Lung (tissue), 12 donors: ENCODE measurements around the gene MMP1. TPM values are rescaled to one million over a fixed set of nuclear protein-coding genes. Genes with fewer than 3 reads are reported as not detected.
A peak's percentile ranks its signal among the peaks of the same experiment; 100 is the strongest.

Experiments used
- ATAC-seq: fragments of 200-7000 bp; cut with Tn5 transposase; one replicate; pipeline ENCODE4 v1.9.1; 2020; ENCODE audit warnings: moderate number of reproducible peaks; ENCODE audit not compliant: insufficient read depth, low FRiP score
- DNase-seq, 3 donors: peaks; one replicate each; pipeline ENCODE4 v3.0.0-alpha.2; 2013 to 2017
- H3K27ac ChIP-seq, 2 donors: one replicate each; pipeline ENCODE4 v1.5.1; 2013; ENCODE audit warnings: mild to moderate bottlenecking in 2 of 2, moderate library complexity in 2 of 2, control low read depth in 1 of 2, inconsistent platforms in 1 of 2, low read depth in 1 of 2, low read length in 1 of 2
- H3K27me3 ChIP-seq, 3 donors: one replicate each; pipeline ENCODE4 v1.5.1; 2013; ENCODE audit warnings: low read length in 2 of 3; ENCODE audit not compliant: control insufficient read depth in 3 of 3, insufficient read depth in 3 of 3
- H3K36me3 ChIP-seq, 4 donors: one replicate each; pipeline ENCODE4 v1.5.1; 2013; ENCODE audit warnings: low read length in 4 of 4, mild to moderate bottlenecking in 1 of 4, moderate library complexity in 1 of 4; ENCODE audit not compliant: control insufficient read depth in 4 of 4, insufficient read depth in 4 of 4
- H3K4me1 ChIP-seq, 5 donors: one replicate each; pipeline ENCODE4 v1.5.1; 2013; ENCODE audit warnings: low read length in 5 of 5, mild to moderate bottlenecking in 2 of 5, moderate library complexity in 1 of 5; ENCODE audit not compliant: control insufficient read depth in 5 of 5, insufficient read depth in 5 of 5
- H3K4me3 ChIP-seq: one replicate; pipeline ENCODE4 v1.5.1; 2013; ENCODE audit warnings: mild to moderate bottlenecking, control low read depth, moderate library complexity
- H3K9ac ChIP-seq, 2 donors: one replicate each; pipeline ENCODE4 v1.5.1; 2013; ENCODE audit warnings: low read length in 2 of 2, control low read depth in 1 of 2; ENCODE audit not compliant: insufficient read depth in 1 of 2
- H3K9me3 ChIP-seq, 4 donors: one replicate each; pipeline ENCODE4 v1.5.1; 2013; ENCODE audit warnings: low read length in 3 of 4, mild to moderate bottlenecking in 1 of 4, moderate library complexity in 1 of 4; ENCODE audit not compliant: control insufficient read depth in 4 of 4, insufficient read depth in 3 of 4
- WGBS, 2 donors: extraction: QIAGEN DNeasy Blood & Tissue Kit; methylation state at CpG; one replicate each; pipeline ENCODE4 v1.1.7; 2013; 5-methylcytosine and 5-hydroxymethylcytosine counted together
- polyA plus RNA-seq, 2 donors: library from polyadenylated mRNA; stranded (reverse); fragments of 200-250 nt; gene quantifications; one replicate each; pipeline ENCODE4 v1.2.1, GENCODE V29; 2013
- total RNA-seq, 2 donors: library from RNA; depleted of rRNA in 1 of 2; stranded (reverse); fragments of >200 nt in 1 of 2; gene quantifications; one replicate each; pipeline ENCODE4 v1.2.1, GENCODE V29; 2014 to 2021
- TF ChIP-seq, protein P1 (sequence below): IDR thresholded peaks from 2 replicates; pipeline ENCODE4 v1.5.1; 2012; ENCODE audit warnings: mild to moderate bottlenecking; ENCODE audit errors: control extremely low read depth, extremely low read depth
- donor health status: control.
- donor health status: control.
- donor health status: Bipolar disorder and iron deficiency.
- donor health status: healthy.
- donor health status: DM: yes; HTN: yes; CAD: no.

Gene MMP1
- total and polyA plus RNA-seq, 4 donors = 3.1 to 19.9 (median 11.0) TPM

DNA sequence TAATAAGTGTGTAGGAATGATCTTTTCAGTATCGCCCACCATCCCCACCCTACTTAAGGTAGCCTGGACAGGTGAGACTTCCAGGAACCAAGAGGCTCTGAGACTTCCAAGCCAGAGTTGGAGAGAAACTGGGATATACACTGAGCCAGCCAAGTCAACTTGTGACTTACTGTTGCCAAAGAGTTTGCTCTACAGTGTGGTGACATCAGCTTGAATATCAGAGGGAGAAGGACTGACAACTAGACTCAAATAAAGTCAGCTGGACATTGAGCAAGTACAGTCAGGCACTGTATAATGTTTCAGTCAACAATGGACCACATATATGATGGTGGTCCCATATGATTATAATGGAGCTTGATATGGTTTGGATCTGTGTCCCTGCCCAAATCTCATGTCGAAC is 16.3 kb downstream of the MMP1 start:
- Histone ChIP-seq H3K36me3 (no peaks in the 10 kb centered on the region), H3K4me1 (no peaks in the 10 kb centered on the region), H3K27ac (no peak overlapping the region), H3K9ac (no peak overlapping the region), H3K4me3 (no peak overlapping the region), H3K9me3 (no peaks in the 10 kb centered on the region), H3K27me3 (no peaks in the 10 kb centered on the region)
- no peak for ATAC-seq
- 96 to 100% methylated on average over 2 of the region's 2 CpGs for WGBS, 2 donors
- no peak for DNase-seq
- TF ChIP-seq, protein P1, sequence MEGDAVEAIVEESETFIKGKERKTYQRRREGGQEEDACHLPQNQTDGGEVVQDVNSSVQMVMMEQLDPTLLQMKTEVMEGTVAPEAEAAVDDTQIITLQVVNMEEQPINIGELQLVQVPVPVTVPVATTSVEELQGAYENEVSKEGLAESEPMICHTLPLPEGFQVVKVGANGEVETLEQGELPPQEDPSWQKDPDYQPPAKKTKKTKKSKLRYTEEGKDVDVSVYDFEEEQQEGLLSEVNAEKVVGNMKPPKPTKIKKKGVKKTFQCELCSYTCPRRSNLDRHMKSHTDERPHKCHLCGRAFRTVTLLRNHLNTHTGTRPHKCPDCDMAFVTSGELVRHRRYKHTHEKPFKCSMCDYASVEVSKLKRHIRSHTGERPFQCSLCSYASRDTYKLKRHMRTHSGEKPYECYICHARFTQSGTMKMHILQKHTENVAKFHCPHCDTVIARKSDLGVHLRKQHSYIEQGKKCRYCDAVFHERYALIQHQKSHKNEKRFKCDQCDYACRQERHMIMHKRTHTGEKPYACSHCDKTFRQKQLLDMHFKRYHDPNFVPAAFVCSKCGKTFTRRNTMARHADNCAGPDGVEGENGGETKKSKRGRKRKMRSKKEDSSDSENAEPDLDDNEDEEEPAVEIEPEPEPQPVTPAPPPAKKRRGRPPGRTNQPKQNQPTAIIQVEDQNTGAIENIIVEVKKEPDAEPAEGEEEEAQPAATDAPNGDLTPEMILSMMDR = no peak

DNA sequence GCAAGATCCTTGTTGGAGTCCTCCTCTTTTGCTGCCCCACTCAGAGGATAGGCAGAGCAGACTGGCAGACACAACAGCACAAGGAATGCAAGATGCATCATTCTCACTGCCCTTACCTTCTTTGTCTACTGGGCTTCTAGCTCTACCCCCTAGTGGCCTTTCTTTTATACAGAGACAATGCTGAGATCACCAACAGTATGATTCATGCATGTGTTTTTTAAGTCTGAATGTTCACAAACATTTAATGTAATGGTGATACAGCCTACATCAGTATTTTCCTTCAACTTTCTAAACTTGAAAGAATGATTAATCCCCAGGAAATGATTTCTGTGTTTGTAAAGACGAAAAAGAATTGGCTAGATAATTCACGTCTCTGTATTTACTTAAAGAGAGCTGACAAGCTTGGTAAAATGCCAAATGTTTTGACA is 17.5 kb downstream of the MMP1 start, which contains the start of gene MMP10:
Gene MMP10, minus strand, starts transcription at position 138 of the 428 bp plus-strand sequence. Its CDS starts 37 bp downstream, at position 101.
- no peak within 1 kb of the TSS for H3K9ac ChIP-seq
- ATAC-seq = no peak
- WGBS, 2 donors = 11 to 26% methylated on average over 2 of the region's 2 CpGs
- TF ChIP-seq, protein P1 = no peak
- H3K4me1 ChIP-seq = no peaks in the 10 kb centered on the region
- peak in 1 of 3 donors; percentile 19 for DNase-seq
- H3K27me3 ChIP-seq = no peaks in the 10 kb centered on the region
- H3K4me3 ChIP-seq = no peak within 1 kb of the TSS
- H3K27ac ChIP-seq = no peak within 1 kb of the TSS
- H3K9me3 ChIP-seq = no peaks in the 10 kb centered on the region
- H3K36me3 ChIP-seq = no peaks in the 10 kb centered on the region

DNA sequence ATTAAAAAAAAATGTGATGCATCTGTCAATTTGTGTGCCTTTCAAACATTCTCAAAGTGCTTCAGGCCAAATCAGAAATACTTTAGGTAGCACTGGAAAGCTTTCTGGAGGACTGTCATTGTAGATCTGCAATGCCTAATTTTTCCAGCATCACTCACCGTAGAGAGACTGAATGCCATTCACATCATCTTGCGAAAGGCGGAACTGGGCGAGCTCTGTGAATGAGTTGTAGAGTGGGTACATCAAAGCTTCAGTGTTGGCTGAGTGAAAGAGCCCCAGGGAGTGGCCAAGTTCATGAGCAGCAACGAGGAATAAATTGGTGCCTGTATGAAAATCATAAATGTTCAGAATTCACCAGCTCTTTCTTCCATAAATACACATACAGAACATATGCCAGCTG is 21.5 kb downstream of the MMP1 start:
- ATAC-seq (no peak), DNase-seq (no peak)
- Histone ChIP-seq H3K27me3 (no peaks in the 10 kb centered on the region), H3K27ac (no peak overlapping the region), H3K9me3 (no peaks in the 10 kb centered on the region), H3K4me1 (no peaks in the 10 kb centered on the region), H3K4me3 (no peak overlapping the region), H3K36me3 (no peaks in the 10 kb centered on the region), H3K9ac (no peak overlapping the region)
- TF ChIP-seq, protein P1 = no peak
- WGBS, 2 donors = 70 to 84% methylated on average over 5 of the region's 5 CpGs

DNA sequence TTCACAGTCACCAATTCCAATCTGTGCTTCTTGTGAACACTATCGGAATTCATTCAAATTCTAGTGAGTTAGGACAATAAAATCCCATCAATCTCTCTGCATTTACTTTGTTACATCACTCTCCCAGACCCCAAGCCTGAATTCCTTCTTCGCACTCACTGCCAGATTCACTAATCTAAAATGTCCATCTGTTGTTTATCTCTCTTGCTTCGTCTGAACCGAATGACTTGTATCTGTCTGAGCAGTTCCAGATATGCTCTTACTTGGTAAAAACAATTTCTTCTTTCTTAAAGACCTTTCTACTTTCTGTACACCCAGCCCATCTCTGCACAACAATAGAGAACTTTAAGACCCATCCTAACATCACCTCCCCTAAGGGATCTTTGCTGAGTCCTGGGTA is 24.6 kb downstream of the MMP1 start:
- WGBS, 2 donors = 68 to 78% methylated on average over 4 of the region's 4 CpGs
- Histone ChIP-seq H3K27me3 (no peaks in the 10 kb centered on the region), H3K4me1 (no peaks in the 10 kb centered on the region), H3K9ac (no peak overlapping the region), H3K4me3 (no peak overlapping the region), H3K27ac (no peak overlapping the region), H3K9me3 (no peaks in the 10 kb centered on the region), H3K36me3 (no peaks in the 10 kb centered on the region)
- no peak for ATAC-seq
- TF ChIP-seq, protein P1 = no peak
- DNase-seq = no peak
